ENCODE data around the gene MRPL39. TPM values are rescaled to one million over a fixed set of nuclear protein-coding genes. Genes with fewer than 3 reads are reported as not detected.

MRPL39 gene
- polyA plus RNA-seq, 2 of the 4 experiments (the other 2 are of a cell fraction) = 36.8 to 43.7 TPM

DNA sequence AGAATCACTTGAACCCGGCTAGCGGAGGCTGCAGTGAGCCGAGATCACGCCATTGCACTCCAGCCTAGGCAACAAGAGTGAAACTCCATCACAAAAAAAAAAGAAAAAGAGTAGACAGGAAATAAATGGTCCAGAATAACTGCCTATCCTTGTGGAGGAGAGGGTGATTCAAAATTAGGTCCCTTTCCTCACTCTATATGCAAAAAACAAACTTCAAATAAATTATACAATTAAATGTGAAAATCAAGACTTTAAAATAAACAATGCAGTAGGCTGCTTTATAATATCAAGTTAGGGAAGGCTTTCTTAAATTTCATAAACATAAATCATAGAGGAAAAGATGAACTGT lies 26.4 kb downstream of the MRPL39 start:
- Histone ChIP-seq H3K4me3 (no peak overlapping the region), H3K4me1 (no peaks in the 10 kb centered on the region), H3K27ac (no peak overlapping the region), H3K9me3 (no peaks in the 10 kb centered on the region), H3K4me2 (no peak overlapping the region)
- no peak for FAIRE-seq
- ChIA-PET POLR2A (no interaction called here), CTCF (no interaction called here)
- no peak for DNase-seq (ENCODE audit: low read depth in 1 of 2, low spot score in 1 of 2)
- WGBS (ENCODE audit: missing lambda C conversion rate) = 98% methylated on average over 4 of the region's 4 CpGs
- TF ChIP-seq, protein P1, sequence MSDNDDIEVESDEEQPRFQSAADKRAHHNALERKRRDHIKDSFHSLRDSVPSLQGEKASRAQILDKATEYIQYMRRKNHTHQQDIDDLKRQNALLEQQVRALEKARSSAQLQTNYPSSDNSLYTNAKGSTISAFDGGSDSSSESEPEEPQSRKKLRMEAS (IDR thresholded peaks at IDR 0.05) = no peak
- TF ChIP-seq ESRRA (IDR thresholded peaks at IDR 0.05; ENCODE audit: borderline replicate concordance, low read length) (no peak), TFCP2L1 (CRISPR knock-in tag; IDR thresholded peaks at IDR 0.05) (no peak), ZC3H11A (IDR thresholded peaks at IDR 0.05) (no peak), RCOR1 (IDR thresholded peaks at IDR 0.05; ENCODE audit: low read depth, low read length) (no peak)
- TF ChIP-seq, protein P2, sequence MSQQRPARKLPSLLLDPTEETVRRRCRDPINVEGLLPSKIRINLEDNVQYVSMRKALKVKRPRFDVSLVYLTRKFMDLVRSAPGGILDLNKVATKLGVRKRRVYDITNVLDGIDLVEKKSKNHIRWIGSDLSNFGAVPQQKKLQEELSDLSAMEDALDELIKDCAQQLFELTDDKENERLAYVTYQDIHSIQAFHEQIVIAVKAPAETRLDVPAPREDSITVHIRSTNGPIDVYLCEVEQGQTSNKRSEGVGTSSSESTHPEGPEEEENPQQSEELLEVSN (IDR thresholded peaks at IDR 0.05; ENCODE audit: borderline replicate concordance, low read depth) = no peak
- ATAC-seq = no peak

DNA sequence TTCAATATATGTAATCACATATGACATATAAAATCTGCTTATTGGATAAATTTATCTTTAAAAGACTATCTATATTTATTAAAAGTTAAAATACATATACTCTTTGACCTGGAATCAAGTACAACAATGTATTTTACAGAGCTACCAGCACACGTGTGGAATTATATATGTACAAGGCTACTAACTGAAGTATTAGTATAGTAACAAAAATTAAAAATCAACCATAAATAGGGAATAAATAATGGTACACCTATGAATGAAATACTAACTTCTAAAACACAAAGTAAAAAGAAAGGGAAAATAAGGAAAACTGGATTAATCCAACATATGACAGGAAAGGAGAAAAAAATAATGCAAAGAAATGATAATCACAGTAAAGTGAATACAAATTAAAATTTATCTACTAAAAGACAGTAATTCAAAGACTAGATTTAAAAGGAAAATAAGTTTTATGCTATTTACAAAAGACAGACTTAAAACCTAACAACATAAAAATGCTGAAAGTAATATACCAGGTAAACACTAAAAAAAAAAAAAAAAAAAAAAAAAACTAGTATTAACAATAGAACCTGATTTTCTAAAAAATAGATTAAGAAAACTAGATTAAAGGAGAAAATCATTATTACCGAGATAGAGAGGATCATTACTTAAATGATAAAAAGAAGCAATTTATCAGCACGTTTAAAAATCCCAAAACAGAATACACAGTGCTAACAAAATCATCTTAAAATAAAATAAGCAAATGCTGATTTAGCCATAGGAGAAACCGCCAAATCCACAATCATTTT lies 27.9 kb downstream of the MRPL39 start:
- ChIA-PET POLR2A (no interaction called here), CTCF (no interaction called here)
- Histone ChIP-seq H3K27ac (no peak overlapping the region), H3K9me3 (no peaks in the 10 kb centered on the region), H3K4me2 (no peak overlapping the region), H3K4me1 (peaks cover 2% of the 10 kb centered on the region; the same call in 2 of the 3 replicates), H3K4me3 (no peak overlapping the region)
- ATAC-seq (no peak), DNase-seq (ENCODE audit: low read depth in 1 of 2, low spot score in 1 of 2) (no peak), FAIRE-seq (no peak)
- WGBS (ENCODE audit: missing lambda C conversion rate) = 70% methylated on average over 4 of the region's 4 CpGs
- no peak for TF ChIP-seq EHF (CRISPR knock-in tag; IDR thresholded peaks at IDR 0.05)
- TF ChIP-seq, protein P3, sequence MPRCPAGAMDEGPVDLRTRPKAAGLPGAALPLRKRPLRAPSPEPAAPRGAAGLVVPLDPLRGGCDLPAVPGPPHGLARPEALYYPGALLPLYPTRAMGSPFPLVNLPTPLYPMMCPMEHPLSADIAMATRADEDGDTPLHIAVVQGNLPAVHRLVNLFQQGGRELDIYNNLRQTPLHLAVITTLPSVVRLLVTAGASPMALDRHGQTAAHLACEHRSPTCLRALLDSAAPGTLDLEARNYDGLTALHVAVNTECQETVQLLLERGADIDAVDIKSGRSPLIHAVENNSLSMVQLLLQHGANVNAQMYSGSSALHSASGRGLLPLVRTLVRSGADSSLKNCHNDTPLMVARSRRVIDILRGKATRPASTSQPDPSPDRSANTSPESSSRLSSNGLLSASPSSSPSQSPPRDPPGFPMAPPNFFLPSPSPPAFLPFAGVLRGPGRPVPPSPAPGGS (IDR thresholded peaks at IDR 0.05) = no peak
- TF ChIP-seq ZC3H11A (IDR thresholded peaks at IDR 0.05) = no peak
- no peak for TF ChIP-seq ZNF302 (CRISPR knock-in tag; IDR thresholded peaks at IDR 0.05)
- no peak for TF ChIP-seq FOXS1 (CRISPR knock-in tag; IDR thresholded peaks at IDR 0.05)
- TF ChIP-seq, protein P4, sequence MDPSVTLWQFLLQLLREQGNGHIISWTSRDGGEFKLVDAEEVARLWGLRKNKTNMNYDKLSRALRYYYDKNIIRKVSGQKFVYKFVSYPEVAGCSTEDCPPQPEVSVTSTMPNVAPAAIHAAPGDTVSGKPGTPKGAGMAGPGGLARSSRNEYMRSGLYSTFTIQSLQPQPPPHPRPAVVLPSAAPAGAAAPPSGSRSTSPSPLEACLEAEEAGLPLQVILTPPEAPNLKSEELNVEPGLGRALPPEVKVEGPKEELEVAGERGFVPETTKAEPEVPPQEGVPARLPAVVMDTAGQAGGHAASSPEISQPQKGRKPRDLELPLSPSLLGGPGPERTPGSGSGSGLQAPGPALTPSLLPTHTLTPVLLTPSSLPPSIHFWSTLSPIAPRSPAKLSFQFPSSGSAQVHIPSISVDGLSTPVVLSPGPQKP (IDR thresholded peaks at IDR 0.05; ENCODE audit: low read depth, low read length) = no peak
- no peak for TF ChIP-seq ZFP36 (IDR thresholded peaks at IDR 0.05; ENCODE audit: borderline replicate concordance, partially characterized antibody)
- no peak for TF ChIP-seq BHLHE40 (IDR thresholded peaks at IDR 0.05; ENCODE audit: low read depth, low read length)
- TF ChIP-seq TP53 (CRISPR knock-in tag; IDR thresholded peaks at IDR 0.05) = no peak
- TF ChIP-seq FOSL2 (IDR thresholded peaks at IDR 0.05) = no peak
- TF ChIP-seq FOSL2 (CRISPR knock-in tag; IDR thresholded peaks at IDR 0.05) = no peak
- no peak for TF ChIP-seq CHD4 (IDR thresholded peaks at IDR 0.05; ENCODE audit: borderline replicate concordance)
- no peak for TF ChIP-seq NR3C1 (IDR thresholded peaks at IDR 0.05)
- TF ChIP-seq POLR2A (IDR thresholded peaks at IDR 0.05; ENCODE audit: low read length) = no peak

DNA sequence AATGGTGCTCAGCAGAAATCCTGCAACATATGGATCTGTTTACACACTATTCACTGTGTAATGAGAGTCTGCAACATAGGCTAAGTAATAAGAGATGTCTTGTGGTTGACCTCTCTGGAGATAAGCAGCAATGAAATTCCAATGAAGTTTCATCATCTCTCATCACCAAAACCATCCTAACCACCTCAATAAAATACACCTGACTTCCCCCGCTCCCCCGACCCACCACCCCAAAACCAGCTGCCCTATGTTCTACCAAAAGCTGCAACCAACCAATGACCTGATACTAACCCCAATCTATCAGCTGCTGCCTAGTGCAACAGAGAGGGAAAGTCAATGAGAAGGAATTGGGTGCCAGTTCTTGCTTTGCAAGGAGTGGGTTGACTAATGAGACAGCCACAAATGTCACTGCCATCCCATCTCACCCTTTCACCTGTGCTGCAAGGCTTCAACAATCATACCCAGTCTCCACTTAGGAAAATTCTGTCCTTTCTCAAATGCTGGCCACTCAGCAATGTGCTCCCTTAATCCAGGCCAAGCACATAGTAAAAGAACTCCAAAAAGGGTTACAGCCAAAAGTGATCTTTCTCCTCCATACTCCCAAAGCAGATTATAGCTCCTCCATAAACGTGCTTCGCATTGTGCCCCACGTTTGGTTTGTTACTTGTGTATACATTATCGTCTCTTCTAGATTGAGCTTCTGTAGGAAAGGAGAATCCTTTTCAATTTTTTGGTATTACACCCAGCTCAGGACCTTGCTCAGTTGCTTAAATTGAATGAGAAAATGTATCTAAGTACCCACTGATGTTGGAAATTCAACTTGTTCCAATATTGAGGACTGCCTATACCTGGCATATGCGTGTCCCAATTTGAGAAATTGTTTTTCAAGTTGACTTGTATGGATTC lies 29.0 kb downstream of the MRPL39 start:
- Histone ChIP-seq H3K27ac (no peak overlapping the region), H3K4me2 (no peak overlapping the region), H3K9me3 (no peaks in the 10 kb centered on the region), H3K4me1 (peaks cover 12% of the 10 kb centered on the region), H3K4me3 (no peak overlapping the region)
- DNase-seq (ENCODE audit: low read depth in 1 of 2, low spot score in 1 of 2) = no peak
- FAIRE-seq = no peak
- ATAC-seq = no peak
- 87% methylated on average over 7 of the region's 7 CpGs for WGBS (ENCODE audit: missing lambda C conversion rate)
- CTCF ChIA-PET = no interaction called here
- POLR2A ChIA-PET = no interaction called here
- TF ChIP-seq CBX8 (IDR thresholded peaks at IDR 0.05) (no peak), JUNB (IDR thresholded peaks at IDR 0.05) (no peak), ZSCAN20 (CRISPR knock-in tag; IDR thresholded peaks at IDR 0.05) (no peak), HOXA7 (CRISPR knock-in tag; IDR thresholded peaks at IDR 0.05) (no peak)
- TF ChIP-seq, protein P5, sequence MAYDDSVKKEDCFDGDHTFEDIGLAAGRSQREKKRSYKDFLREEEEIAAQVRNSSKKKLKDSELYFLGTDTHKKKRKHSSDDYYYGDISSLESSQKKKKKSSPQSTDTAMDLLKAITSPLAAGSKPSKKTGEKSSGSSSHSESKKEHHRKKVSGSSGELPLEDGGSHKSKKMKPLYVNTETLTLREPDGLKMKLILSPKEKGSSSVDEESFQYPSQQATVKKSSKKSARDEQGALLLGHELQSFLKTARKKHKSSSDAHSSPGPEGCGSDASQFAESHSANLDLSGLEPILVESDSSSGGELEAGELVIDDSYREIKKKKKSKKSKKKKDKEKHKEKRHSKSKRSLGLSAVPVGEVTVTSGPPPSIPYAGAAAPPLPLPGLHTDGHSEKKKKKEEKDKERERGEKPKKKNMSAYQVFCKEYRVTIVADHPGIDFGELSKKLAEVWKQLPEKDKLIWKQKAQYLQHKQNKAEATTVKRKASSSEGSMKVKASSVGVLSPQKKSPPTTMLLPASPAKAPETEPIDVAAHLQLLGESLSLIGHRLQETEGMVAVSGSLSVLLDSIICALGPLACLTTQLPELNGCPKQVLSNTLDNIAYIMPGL (CRISPR knock-in tag; IDR thresholded peaks at IDR 0.05; ENCODE audit: borderline replicate concordance) = no peak
- TF ChIP-seq, protein P6, sequence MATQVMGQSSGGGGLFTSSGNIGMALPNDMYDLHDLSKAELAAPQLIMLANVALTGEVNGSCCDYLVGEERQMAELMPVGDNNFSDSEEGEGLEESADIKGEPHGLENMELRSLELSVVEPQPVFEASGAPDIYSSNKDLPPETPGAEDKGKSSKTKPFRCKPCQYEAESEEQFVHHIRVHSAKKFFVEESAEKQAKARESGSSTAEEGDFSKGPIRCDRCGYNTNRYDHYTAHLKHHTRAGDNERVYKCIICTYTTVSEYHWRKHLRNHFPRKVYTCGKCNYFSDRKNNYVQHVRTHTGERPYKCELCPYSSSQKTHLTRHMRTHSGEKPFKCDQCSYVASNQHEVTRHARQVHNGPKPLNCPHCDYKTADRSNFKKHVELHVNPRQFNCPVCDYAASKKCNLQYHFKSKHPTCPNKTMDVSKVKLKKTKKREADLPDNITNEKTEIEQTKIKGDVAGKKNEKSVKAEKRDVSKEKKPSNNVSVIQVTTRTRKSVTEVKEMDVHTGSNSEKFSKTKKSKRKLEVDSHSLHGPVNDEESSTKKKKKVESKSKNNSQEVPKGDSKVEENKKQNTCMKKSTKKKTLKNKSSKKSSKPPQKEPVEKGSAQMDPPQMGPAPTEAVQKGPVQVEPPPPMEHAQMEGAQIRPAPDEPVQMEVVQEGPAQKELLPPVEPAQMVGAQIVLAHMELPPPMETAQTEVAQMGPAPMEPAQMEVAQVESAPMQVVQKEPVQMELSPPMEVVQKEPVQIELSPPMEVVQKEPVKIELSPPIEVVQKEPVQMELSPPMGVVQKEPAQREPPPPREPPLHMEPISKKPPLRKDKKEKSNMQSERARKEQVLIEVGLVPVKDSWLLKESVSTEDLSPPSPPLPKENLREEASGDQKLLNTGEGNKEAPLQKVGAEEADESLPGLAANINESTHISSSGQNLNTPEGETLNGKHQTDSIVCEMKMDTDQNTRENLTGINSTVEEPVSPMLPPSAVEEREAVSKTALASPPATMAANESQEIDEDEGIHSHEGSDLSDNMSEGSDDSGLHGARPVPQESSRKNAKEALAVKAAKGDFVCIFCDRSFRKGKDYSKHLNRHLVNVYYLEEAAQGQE (IDR thresholded peaks at IDR 0.05) = no peak
